HEK293 (cell line): ENCODE results near the gene CCDC81.

Experiments used
- TCF7L2 ChIP-seq: IDR thresholded peaks from 2 replicates; pipeline ENCODE4 v1.6.1; 2011; ENCODE audit warnings: low read depth, mild to moderate bottlenecking, inconsistent platforms, low read length, moderate library complexity, borderline replicate concordance
- ZNF174 ChIP-seq: fragments of 450-650 bp; formaldehyde crosslinking; IDR thresholded peaks from 2 replicates; pipeline ENCODE4 v1.5.0; 2017; ENCODE audit warnings: missing biosample characterization, mild to moderate bottlenecking, missing genetic modification characterization
- ZNF530 ChIP-seq: fragments of 450-650 bp; formaldehyde crosslinking; IDR thresholded peaks from 2 replicates; pipeline ENCODE4 v1.5.1; 2016; ENCODE audit warnings: low read depth, missing biosample characterization, missing genetic modification characterization
- TF ChIP-seq, protein P1 (sequence below): fragments of 450-650 bp; formaldehyde crosslinking; IDR thresholded peaks from 2 replicates; pipeline ENCODE4 v1.5.1; 2016; ENCODE audit warnings: missing biosample characterization, missing genetic modification characterization
- TF ChIP-seq, protein P2 (sequence below): fragments of 450-650 bp; formaldehyde crosslinking; conservative IDR thresholded peaks from 2 replicates; pipeline ENCODE4 v1.5.1; 2016; ENCODE audit warnings: low read depth, missing biosample characterization, missing genetic modification characterization

DNA sequence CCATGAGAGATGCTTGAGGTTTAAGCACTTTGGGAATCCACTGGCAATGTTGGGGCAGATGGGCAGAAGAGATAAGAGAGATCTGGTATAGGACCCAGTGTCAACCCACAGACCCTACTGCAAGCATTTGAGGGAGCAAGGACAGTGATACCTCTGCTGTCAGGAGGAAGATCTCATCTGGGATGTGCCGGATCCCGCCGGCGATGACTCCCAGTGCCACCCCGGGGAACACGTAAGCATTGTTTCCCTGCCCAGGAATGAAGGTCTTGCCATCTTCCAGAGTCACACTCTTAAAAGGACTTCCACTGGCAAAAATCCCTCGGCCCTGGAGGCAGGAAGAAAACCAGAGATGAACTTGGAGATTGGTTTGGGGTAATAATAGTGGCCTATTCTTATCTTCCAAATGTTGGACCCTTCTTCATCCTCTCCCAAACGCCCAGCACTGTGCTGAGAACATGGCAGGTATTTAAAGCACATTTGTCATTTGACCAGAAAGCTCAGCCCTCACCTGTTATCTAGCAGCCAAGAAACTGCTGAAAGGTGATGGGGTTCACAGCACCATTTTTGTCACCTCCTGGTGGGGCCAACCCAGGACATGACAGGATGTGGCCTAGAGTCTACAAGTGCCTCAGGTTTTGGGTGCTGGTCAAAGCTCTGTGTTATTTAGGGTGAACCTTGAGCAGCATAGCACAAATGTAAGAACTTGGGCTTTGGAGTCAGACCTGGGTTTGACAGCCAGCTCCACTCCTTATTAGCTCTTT lies 71.7 kb downstream of the CCDC81 start:
- TF ChIP-seq, protein P1, sequence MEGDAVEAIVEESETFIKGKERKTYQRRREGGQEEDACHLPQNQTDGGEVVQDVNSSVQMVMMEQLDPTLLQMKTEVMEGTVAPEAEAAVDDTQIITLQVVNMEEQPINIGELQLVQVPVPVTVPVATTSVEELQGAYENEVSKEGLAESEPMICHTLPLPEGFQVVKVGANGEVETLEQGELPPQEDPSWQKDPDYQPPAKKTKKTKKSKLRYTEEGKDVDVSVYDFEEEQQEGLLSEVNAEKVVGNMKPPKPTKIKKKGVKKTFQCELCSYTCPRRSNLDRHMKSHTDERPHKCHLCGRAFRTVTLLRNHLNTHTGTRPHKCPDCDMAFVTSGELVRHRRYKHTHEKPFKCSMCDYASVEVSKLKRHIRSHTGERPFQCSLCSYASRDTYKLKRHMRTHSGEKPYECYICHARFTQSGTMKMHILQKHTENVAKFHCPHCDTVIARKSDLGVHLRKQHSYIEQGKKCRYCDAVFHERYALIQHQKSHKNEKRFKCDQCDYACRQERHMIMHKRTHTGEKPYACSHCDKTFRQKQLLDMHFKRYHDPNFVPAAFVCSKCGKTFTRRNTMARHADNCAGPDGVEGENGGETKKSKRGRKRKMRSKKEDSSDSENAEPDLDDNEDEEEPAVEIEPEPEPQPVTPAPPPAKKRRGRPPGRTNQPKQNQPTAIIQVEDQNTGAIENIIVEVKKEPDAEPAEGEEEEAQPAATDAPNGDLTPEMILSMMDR (tag by site-specific recombination), result no peak
- TF ChIP-seq TCF7L2 (no peak), ZNF174 (tag by site-specific recombination) (no peak), ZNF530 (tag by site-specific recombination) (no peak)
- TF ChIP-seq, protein P2, sequence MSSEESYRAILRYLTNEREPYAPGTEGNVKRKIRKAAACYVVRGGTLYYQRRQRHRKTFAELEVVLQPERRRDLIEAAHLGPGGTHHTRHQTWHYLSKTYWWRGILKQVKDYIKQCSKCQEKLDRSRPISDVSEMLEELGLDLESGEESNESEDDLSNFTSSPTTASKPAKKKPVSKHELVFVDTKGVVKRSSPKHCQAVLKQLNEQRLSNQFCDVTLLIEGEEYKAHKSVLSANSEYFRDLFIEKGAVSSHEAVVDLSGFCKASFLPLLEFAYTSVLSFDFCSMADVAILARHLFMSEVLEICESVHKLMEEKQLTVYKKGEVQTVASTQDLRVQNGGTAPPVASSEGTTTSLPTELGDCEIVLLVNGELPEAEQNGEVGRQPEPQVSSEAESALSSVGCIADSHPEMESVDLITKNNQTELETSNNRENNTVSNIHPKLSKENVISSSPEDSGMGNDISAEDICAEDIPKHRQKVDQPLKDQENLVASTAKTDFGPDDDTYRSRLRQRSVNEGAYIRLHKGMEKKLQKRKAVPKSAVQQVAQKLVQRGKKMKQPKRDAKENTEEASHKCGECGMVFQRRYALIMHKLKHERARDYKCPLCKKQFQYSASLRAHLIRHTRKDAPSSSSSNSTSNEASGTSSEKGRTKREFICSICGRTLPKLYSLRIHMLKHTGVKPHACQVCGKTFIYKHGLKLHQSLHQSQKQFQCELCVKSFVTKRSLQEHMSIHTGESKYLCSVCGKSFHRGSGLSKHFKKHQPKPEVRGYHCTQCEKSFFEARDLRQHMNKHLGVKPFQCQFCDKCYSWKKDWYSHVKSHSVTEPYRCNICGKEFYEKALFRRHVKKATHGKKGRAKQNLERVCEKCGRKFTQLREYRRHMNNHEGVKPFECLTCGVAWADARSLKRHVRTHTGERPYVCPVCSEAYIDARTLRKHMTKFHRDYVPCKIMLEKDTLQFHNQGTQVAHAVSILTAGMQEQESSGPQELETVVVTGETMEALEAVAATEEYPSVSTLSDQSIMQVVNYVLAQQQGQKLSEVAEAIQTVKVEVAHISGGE, result no peak
